GM12878 (cell line): ENCODE results near the gene TBATA. TPM values are rescaled to one million over a fixed set of nuclear protein-coding genes. Genes with fewer than 3 reads are reported as not detected.

Experiments
- CBFB ChIP-seq: IDR thresholded peaks from 2 replicates; pipeline ENCODE4 v1.6.1; 2016; ENCODE audit warnings: antibody characterized with exemption, low read depth
- EP300 ChIP-seq, 2 experiments: fragments of 150-350 bp in 1 of 2; IDR thresholded peaks; 2 replicates each; pipeline ENCODE4 v1.6.1; 2011 to 2012; ENCODE audit warnings: low read depth in 2 of 2, low read length in 2 of 2, borderline replicate concordance in 1 of 2, improper control_type of control experiment in 1 of 2, inconsistent platforms in 1 of 2; ENCODE audit not compliant: control insufficient read depth in 1 of 2
- MTA2 ChIP-seq: fragments of 450-650 bp; IDR thresholded peaks from 2 replicates; pipeline ENCODE4 v1.6.1; 2016; ENCODE audit warnings: low read depth, mild to moderate bottlenecking, moderate library complexity
- NR2C1 ChIP-seq: fragments of 450-650 bp; IDR thresholded peaks from 2 replicates; pipeline ENCODE4 v1.6.1; 2017; ENCODE audit warnings: antibody characterized with exemption, mild to moderate bottlenecking, moderate library complexity
- REST ChIP-seq: IDR thresholded peaks from 2 replicates; pipeline ENCODE4 v1.6.1; 2012; ENCODE audit warnings: mild to moderate bottlenecking, low read depth, low read length
- TCF12 ChIP-seq: IDR thresholded peaks from 2 replicates; pipeline ENCODE4 v1.6.1; 2011; ENCODE audit warnings: low read depth, mild to moderate bottlenecking, low read length
- polyA plus RNA-seq, 11 experiments: library from polyadenylated mRNA; depleted of rRNA in 4 of 11; unstranded in 6 of 11; stranded (reverse) in 5 of 11; fragments of >200 nt; fragmentation: Nextera tagmentation in 4 of 11; fragmentation: Illumina TruSeq in 1 of 11; extraction: Ambion mirVana in 4 of 11; extraction: Trizol in 1 of 11; gene quantifications; 1 replicate in 1 of 11; 2 replicates in 10 of 11; pipeline versions ENCODE4 v1.2.1 to v1.2.3, GENCODE V29; 2011 to 2016; ENCODE audit warnings: inconsistent platforms in 2 of 11, missing spikeins in 2 of 11, low read depth in 1 of 11
- total RNA-seq, 4 experiments: library from RNA; depleted of rRNA in 3 of 4; stranded (reverse); fragments of >200 nt in 3 of 4; fragmentation: Illumina TruSeq in 1 of 4; extraction: Trizol in 1 of 4; gene quantifications; 2 replicates each; pipeline versions ENCODE4 v1.2.1 to v1.2.3, GENCODE V29; 2013 to 2021
- TF ChIP-seq, protein P1 (sequence below): IDR thresholded peaks from 2 replicates; pipeline ENCODE4 v1.6.1; 2012; ENCODE audit warnings: improper control_type of control experiment, low read depth, low read length; ENCODE audit not compliant: insufficient replicate concordance
- TF ChIP-seq, protein P2 (sequence below): fragments of 450-650 bp; IDR thresholded peaks from 2 replicates; pipeline ENCODE4 v1.6.1; 2017; ENCODE audit warnings: mild to moderate bottlenecking, moderate library complexity

Gene TBATA
- total and polyA plus RNA-seq, 10 of the 15 experiments (the other 5 are each of a cell fraction or from before 2014, with no cell fraction given), result not detected

GRCh38 chr10:70811881-70812280 is 26.7 kb upstream of the TBATA start (continued):
- TF ChIP-seq, protein P1, sequence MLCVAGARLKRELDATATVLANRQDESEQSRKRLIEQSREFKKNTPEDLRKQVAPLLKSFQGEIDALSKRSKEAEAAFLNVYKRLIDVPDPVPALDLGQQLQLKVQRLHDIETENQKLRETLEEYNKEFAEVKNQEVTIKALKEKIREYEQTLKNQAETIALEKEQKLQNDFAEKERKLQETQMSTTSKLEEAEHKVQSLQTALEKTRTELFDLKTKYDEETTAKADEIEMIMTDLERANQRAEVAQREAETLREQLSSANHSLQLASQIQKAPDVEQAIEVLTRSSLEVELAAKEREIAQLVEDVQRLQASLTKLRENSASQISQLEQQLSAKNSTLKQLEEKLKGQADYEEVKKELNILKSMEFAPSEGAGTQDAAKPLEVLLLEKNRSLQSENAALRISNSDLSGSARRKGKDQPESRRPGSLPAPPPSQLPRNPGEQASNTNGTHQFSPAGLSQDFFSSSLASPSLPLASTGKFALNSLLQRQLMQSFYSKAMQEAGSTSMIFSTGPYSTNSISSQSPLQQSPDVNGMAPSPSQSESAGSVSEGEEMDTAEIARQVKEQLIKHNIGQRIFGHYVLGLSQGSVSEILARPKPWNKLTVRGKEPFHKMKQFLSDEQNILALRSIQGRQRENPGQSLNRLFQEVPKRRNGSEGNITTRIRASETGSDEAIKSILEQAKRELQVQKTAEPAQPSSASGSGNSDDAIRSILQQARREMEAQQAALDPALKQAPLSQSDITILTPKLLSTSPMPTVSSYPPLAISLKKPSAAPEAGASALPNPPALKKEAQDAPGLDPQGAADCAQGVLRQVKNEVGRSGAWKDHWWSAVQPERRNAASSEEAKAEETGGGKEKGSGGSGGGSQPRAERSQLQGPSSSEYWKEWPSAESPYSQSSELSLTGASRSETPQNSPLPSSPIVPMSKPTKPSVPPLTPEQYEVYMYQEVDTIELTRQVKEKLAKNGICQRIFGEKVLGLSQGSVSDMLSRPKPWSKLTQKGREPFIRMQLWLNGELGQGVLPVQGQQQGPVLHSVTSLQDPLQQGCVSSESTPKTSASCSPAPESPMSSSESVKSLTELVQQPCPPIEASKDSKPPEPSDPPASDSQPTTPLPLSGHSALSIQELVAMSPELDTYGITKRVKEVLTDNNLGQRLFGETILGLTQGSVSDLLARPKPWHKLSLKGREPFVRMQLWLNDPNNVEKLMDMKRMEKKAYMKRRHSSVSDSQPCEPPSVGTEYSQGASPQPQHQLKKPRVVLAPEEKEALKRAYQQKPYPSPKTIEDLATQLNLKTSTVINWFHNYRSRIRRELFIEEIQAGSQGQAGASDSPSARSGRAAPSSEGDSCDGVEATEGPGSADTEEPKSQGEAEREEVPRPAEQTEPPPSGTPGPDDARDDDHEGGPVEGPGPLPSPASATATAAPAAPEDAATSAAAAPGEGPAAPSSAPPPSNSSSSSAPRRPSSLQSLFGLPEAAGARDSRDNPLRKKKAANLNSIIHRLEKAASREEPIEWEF, result no peak
- TF ChIP-seq TCF12 (no peak), CBFB (no peak), NR2C1 (no peak), MTA2 (no peak), EP300 (IDR thresholded peaks at IDR 0.05; ENCODE audit: borderline replicate concordance in 1 of 2, control insufficient read depth in 1 of 2, low read depth in 2 of 2, low read length in 2 of 2) (no peak), REST (no peak)
- TF ChIP-seq, protein P2, sequence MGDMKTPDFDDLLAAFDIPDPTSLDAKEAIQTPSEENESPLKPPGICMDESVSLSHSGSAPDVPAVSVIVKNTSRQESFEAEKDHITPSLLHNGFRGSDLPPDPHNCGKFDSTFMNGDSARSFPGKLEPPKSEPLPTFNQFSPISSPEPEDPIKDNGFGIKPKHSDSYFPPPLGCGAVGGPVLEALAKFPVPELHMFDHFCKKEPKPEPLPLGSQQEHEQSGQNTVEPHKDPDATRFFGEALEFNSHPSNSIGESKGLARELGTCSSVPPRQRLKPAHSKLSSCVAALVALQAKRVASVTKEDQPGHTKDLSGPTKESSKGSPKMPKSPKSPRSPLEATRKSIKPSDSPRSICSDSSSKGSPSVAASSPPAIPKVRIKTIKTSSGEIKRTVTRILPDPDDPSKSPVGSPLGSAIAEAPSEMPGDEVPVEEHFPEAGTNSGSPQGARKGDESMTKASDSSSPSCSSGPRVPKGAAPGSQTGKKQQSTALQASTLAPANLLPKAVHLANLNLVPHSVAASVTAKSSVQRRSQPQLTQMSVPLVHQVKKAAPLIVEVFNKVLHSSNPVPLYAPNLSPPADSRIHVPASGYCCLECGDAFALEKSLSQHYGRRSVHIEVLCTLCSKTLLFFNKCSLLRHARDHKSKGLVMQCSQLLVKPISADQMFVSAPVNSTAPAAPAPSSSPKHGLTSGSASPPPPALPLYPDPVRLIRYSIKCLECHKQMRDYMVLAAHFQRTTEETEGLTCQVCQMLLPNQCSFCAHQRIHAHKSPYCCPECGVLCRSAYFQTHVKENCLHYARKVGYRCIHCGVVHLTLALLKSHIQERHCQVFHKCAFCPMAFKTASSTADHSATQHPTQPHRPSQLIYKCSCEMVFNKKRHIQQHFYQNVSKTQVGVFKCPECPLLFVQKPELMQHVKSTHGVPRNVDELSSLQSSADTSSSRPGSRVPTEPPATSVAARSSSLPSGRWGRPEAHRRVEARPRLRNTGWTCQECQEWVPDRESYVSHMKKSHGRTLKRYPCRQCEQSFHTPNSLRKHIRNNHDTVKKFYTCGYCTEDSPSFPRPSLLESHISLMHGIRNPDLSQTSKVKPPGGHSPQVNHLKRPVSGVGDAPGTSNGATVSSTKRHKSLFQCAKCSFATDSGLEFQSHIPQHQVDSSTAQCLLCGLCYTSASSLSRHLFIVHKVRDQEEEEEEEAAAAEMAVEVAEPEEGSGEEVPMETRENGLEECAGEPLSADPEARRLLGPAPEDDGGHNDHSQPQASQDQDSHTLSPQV, result no peak
